Measurements from ENCODE around the gene OTOR. TPM values are rescaled to one million over a fixed set of nuclear protein-coding genes. Genes with fewer than 3 reads are reported as not detected.

Gene OTOR
- polyA plus RNA-seq, 1 donor, result not detected

DNA sequence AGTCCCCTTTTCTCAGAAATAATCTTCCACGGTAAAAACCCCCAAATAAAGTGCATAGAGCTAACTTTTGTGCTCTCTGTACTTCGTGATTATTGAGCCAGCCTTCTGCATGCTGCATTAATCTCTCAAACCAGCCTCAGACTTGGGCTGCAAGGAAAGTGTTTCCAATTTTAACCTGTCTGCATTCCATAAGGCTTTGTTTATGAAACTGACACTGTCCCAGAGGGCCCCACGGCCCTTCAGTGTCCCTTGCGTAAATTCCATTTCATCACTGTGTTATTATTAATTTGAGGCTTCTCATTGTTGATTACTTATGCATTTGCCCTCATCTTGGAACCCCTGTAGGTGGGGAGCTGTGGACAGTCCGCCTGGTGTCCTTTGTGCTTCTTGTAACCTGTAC is 33.9 kb upstream of the OTOR start:
- Histone ChIP-seq H3K9me3 (ENCODE audit: control insufficient read depth, low read depth, low read length) (no peaks in the 10 kb centered on the region), H3K27ac (ENCODE audit: low read length) (no peak overlapping the region), H3K27me3 (ENCODE audit: control insufficient read depth, insufficient read depth, low read length) (peaks cover 6% of the 10 kb centered on the region), H3K36me3 (ENCODE audit: control insufficient read depth, insufficient read depth, low read length) (no peaks in the 10 kb centered on the region), H3K4me1 (ENCODE audit: control insufficient read depth, insufficient read depth, low read length) (no peaks in the 10 kb centered on the region), H3K4me3 (ENCODE audit: low read length) (no peak overlapping the region)
- DNase-seq, result no peak
- WGBS (ENCODE audit: insufficient coverage, low lambda C conversion rate), result 90% methylated on average over 2 of the region's 5 CpGs

DNA sequence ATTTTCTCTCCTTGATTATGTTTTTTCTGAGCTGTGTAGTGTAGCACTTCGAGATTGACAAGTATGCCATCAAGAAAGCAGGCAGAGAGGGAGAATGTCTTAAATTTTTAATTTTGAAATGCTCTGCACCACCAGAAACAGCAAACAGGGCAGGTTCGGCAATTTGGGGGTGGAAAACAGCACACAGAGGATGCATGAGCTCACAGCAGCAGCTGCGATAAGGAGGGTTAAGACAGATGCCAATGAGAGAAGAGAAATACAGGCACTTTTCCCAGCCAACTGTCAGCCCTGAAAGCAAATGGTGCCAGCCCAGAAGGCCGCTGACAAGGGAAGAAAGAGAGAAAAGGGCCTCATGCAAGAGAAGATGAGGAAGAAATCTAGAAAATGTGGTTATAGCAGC is 33.4 kb upstream of the OTOR start:
- Histone ChIP-seq H3K27me3 (ENCODE audit: control insufficient read depth, insufficient read depth, low read length) (peaks cover 6% of the 10 kb centered on the region), H3K36me3 (ENCODE audit: control insufficient read depth, insufficient read depth, low read length) (no peaks in the 10 kb centered on the region)

DNA sequence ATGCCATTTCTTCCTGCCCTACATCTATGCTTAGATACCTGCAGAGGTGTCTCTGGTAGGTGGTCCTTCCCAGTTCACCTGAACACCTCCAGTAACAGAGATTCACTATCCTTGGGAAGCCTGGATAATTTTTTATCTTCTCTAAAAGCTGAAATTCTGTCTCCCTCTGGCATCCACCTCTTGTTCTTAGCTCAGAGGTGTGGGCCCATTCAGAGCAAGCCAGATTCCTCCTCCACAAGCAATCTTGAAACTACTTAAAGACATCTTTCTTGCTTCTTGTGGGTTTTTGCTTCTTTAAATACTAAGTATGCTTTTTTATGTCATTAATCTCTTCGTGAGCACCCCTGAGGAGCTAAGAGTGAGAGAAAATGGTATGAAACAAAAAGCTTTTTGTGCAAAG is 28.7 kb upstream of the OTOR start:
- no peaks in the 10 kb centered on the region for H3K4me1 ChIP-seq (ENCODE audit: control insufficient read depth, insufficient read depth, low read length)
- no peaks in the 10 kb centered on the region for H3K36me3 ChIP-seq (ENCODE audit: control insufficient read depth, insufficient read depth, low read length)
- no peaks in the 10 kb centered on the region for H3K9me3 ChIP-seq (ENCODE audit: control insufficient read depth, low read depth, low read length)
- H3K27me3 ChIP-seq (ENCODE audit: control insufficient read depth, insufficient read depth, low read length), result peaks cover 29% of the 10 kb centered on the region
- DNase-seq, result no peak
- WGBS (ENCODE audit: insufficient coverage, low lambda C conversion rate), result 80% methylated on average over 1 of the region's 1 CpG
- no peak overlapping the region for H3K4me3 ChIP-seq (ENCODE audit: low read length)
- no peak overlapping the region for H3K27ac ChIP-seq (ENCODE audit: low read length)

More for the DNA sequence above, 33.4 kb upstream of the OTOR start:
- Histone ChIP-seq H3K27ac (ENCODE audit: low read length) (no peak overlapping the region), H3K9me3 (ENCODE audit: control insufficient read depth, low read depth, low read length) (no peaks in the 10 kb centered on the region), H3K4me1 (ENCODE audit: control insufficient read depth, insufficient read depth, low read length) (no peaks in the 10 kb centered on the region), H3K4me3 (ENCODE audit: low read length) (no peak overlapping the region)
- no CpG with 5 or more reads among the region's 4 CpGs for WGBS (ENCODE audit: insufficient coverage, low lambda C conversion rate)
- no peak for DNase-seq

DNA sequence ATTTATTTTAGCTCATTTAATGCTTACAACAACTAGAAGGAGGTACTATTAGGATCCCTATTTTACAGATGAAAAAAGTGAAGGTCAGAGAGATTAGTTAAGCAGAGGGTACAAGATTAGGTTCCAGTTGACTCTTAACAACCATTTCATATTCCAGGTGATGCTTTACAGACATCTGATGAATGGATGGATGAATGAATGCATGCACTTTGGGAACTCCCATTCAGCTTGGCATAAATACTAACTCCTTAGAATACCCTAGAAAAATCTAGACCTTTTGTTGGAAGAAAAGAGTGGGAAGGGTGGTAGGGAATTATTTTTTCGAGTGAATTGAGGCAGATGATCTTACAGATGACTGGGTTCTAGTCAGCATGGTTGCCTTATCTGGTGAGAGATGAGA is 19.1 kb upstream of the OTOR start:
- Histone ChIP-seq H3K27me3 (ENCODE audit: control insufficient read depth, insufficient read depth, low read length) (peaks cover 16% of the 10 kb centered on the region), H3K36me3 (ENCODE audit: control insufficient read depth, insufficient read depth, low read length) (peaks cover 17% of the 10 kb centered on the region), H3K4me3 (ENCODE audit: low read length) (peak overlapping the region; percentile 72), H3K27ac (ENCODE audit: low read length) (no peak overlapping the region), H3K4me1 (ENCODE audit: control insufficient read depth, insufficient read depth, low read length) (peaks cover 3% of the 10 kb centered on the region), H3K9me3 (ENCODE audit: control insufficient read depth, low read depth, low read length) (peaks cover 3% of the 10 kb centered on the region)
- WGBS (ENCODE audit: insufficient coverage, low lambda C conversion rate), result no CpG with 5 or more reads among the region's 1 CpG
- DNase-seq, result no peak

DNA sequence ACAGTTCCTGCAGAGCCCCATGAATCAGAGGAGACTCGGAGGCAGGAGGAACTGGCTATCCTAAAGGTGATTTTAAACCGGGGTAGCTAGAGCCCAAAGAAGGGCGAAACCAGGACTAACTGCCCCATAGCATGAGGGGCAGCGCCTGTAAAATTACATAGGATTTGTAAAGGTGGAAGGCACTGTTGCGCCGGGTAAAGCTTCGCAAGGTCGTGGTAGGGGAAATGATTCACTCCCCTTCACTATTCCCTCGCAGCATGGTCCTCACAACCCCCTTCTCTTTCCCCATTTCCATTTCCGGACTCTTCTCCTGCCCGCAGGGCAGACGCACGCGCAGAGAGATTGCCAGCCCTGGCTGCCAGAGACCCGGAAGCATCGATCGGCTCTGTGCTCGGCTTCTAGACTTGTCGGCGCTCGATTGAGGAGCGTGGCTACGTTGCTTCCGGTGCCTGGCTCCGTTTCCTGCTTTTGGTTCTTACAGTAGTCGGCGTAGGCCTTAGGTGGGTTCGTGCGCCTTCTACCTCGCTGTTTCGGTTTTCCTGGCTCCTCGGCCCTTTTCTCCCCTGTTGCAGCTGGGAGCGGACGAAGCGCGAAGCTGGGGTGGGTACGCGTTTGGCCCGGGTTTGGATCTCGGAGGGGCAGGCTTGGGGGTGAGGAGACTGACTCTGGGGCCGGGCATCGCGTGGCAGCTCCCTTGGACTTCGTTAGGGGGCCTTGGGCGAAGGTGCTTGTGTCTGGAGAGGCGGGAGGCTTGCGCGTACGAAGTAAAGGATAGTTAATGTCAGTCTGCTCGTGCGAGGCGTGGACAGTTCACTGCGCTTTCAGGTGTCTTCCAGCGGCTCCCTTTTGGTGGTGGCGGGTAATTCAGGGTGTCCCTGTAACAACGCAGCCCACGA is 18.3 kb upstream of the OTOR start, which contains the start of gene SNRPB2:
SNRPB2 (plus strand) TSS at position 462 of the 896 bp plus-strand sequence. CDS start 1,677 bp downstream, outside the sequence.
- peaks cover 24% of the 10 kb centered on the region for H3K36me3 ChIP-seq (ENCODE audit: control insufficient read depth, insufficient read depth, low read length)
- 0% methylated on average over 3 of the region's 57 CpGs for WGBS (ENCODE audit: insufficient coverage, low lambda C conversion rate)
- H3K27ac ChIP-seq (ENCODE audit: low read length), result peak within 1 kb of the TSS; percentile 72
- H3K4me1 ChIP-seq (ENCODE audit: control insufficient read depth, insufficient read depth, low read length), result peaks cover 3% of the 10 kb centered on the region
- peaks cover 2% of the 10 kb centered on the region for H3K9me3 ChIP-seq (ENCODE audit: control insufficient read depth, low read depth, low read length)
- H3K27me3 ChIP-seq (ENCODE audit: control insufficient read depth, insufficient read depth, low read length), result peaks cover 13% of the 10 kb centered on the region
- DNase-seq, result peak; percentile 93 to 96
- peak within 1 kb of the TSS; percentile 72 for H3K4me3 ChIP-seq (ENCODE audit: low read length)

GRCh38 chr20:16732506-16733152 is 15.5 kb upstream of the OTOR start:
- peaks cover 3% of the 10 kb centered on the region for H3K27me3 ChIP-seq (ENCODE audit: control insufficient read depth, insufficient read depth, low read length)
- WGBS (ENCODE audit: insufficient coverage, low lambda C conversion rate), result 93% methylated on average over 3 of the region's 4 CpGs
- no peak overlapping the region for H3K4me3 ChIP-seq (ENCODE audit: low read length)
- H3K9me3 ChIP-seq (ENCODE audit: control insufficient read depth, low read depth, low read length), result no peaks in the 10 kb centered on the region
- no peak for DNase-seq
- no peak overlapping the region for H3K27ac ChIP-seq (ENCODE audit: low read length)
- H3K36me3 ChIP-seq (ENCODE audit: control insufficient read depth, insufficient read depth, low read length), result peaks cover 40% of the 10 kb centered on the region
- H3K4me1 ChIP-seq (ENCODE audit: control insufficient read depth, insufficient read depth, low read length), result peaks cover 3% of the 10 kb centered on the region

DNA sequence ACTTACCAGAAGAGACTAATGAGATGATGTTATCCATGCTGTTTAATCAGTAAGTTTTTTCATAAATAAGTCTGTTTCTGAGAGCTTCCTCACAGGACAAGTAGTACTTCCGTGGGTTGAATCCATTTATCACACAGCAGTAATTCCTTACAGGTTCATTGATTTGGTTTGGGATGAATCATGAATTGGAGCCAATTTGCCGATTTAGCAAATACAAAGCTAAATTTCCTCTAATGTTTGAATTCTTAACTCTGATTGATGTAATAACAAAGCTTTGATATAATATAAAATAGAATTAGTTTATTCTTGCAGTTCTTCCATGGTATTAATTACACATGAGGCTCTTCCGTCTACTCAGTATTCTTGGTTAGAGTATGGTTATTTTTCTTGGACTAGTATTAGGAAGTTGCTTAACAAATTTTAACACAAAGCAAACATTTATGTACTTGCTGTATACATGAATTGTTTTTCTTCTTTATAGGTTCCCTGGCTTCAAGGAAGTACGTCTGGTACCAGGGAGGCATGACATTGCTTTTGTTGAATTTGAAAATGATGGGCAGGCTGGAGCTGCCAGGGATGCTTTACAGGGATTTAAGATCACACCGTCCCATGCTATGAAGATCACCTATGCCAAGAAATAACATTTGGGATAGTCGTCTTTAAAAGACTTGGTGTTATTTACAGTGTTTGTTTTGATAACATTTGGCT is 7.6 kb upstream of the OTOR start:
- Histone ChIP-seq H3K4me1 (ENCODE audit: control insufficient read depth, insufficient read depth, low read length) (no peaks in the 10 kb centered on the region), H3K36me3 (ENCODE audit: control insufficient read depth, insufficient read depth, low read length) (peaks cover 34% of the 10 kb centered on the region), H3K4me3 (ENCODE audit: low read length) (no peak overlapping the region), H3K9me3 (ENCODE audit: control insufficient read depth, low read depth, low read length) (no peaks in the 10 kb centered on the region), H3K27ac (ENCODE audit: low read length) (no peak overlapping the region), H3K27me3 (ENCODE audit: control insufficient read depth, insufficient read depth, low read length) (no peaks in the 10 kb centered on the region)
- WGBS (ENCODE audit: insufficient coverage, low lambda C conversion rate), result 78% methylated on average over 3 of the region's 6 CpGs
- DNase-seq, result no peak

DNA sequence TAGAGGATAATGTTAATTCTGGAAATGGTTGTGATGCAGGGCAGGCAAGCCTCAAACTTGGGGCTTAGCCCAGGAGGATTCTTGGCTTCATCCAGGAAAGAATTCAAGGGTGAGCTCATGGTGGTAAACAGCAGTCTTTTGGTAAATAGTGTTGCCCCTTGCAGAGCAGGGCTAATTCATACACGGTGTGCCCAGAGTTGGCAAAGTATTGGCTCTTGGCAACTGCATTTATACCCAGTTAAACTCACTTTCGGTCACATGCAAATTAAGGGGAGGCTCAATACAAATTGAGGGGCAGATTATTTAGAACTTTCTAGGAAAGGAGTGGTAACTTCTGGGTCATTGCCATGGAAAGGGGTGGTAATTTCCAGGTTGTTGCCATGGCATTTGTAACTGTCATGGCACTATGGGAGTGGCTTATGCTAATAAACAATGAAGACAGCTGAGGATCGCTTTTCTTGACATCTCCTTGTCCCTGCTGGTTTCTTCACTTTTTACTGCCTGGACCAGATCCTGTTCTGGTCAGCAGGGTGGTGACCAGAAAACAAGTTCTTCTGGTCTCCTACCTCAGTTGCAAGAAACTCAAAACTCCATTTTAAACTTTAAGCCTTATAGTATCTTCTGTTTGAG is 3.9 kb upstream of the OTOR start:
- Histone ChIP-seq H3K36me3 (ENCODE audit: control insufficient read depth, insufficient read depth, low read length) (peaks cover 14% of the 10 kb centered on the region), H3K27ac (ENCODE audit: low read length) (no peak overlapping the region), H3K4me1 (ENCODE audit: control insufficient read depth, insufficient read depth, low read length) (no peaks in the 10 kb centered on the region), H3K9me3 (ENCODE audit: control insufficient read depth, low read depth, low read length) (no peaks in the 10 kb centered on the region), H3K4me3 (ENCODE audit: low read length) (no peak overlapping the region), H3K27me3 (ENCODE audit: control insufficient read depth, insufficient read depth, low read length) (no peaks in the 10 kb centered on the region)
- WGBS (ENCODE audit: insufficient coverage, low lambda C conversion rate), result no CpG with 5 or more reads among the region's 3 CpGs
- no peak for DNase-seq

GRCh38 chr20:16745204-16745603 is 3.0 kb upstream of the OTOR start:
- Histone ChIP-seq H3K27ac (ENCODE audit: low read length) (no peak overlapping the region), H3K36me3 (ENCODE audit: control insufficient read depth, insufficient read depth, low read length) (peaks cover 10% of the 10 kb centered on the region), H3K4me3 (ENCODE audit: low read length) (no peak overlapping the region), H3K9me3 (ENCODE audit: control insufficient read depth, low read depth, low read length) (no peaks in the 10 kb centered on the region), H3K27me3 (ENCODE audit: control insufficient read depth, insufficient read depth, low read length) (no peaks in the 10 kb centered on the region), H3K4me1 (ENCODE audit: control insufficient read depth, insufficient read depth, low read length) (no peaks in the 10 kb centered on the region)
- no CpG with 5 or more reads among the region's 5 CpGs for WGBS (ENCODE audit: insufficient coverage, low lambda C conversion rate)
- no peak for DNase-seq

GRCh38 chr20:16747291-16747811 is 807 bp upstream of the OTOR start:
- no peak overlapping the region for H3K27ac ChIP-seq (ENCODE audit: low read length)
- no peak for DNase-seq
- WGBS (ENCODE audit: insufficient coverage, low lambda C conversion rate), result no CpG with 5 or more reads among the region's 3 CpGs
- no peaks in the 10 kb centered on the region for H3K9me3 ChIP-seq (ENCODE audit: control insufficient read depth, low read depth, low read length)
- H3K4me3 ChIP-seq (ENCODE audit: low read length), result no peak overlapping the region
- no peaks in the 10 kb centered on the region for H3K4me1 ChIP-seq (ENCODE audit: control insufficient read depth, insufficient read depth, low read length)
- no peaks in the 10 kb centered on the region for H3K36me3 ChIP-seq (ENCODE audit: control insufficient read depth, insufficient read depth, low read length)
- H3K27me3 ChIP-seq (ENCODE audit: control insufficient read depth, insufficient read depth, low read length), result no peaks in the 10 kb centered on the region
